ENCODE data around the gene LPXN. TPM values are rescaled to one million over a fixed set of nuclear protein-coding genes. Genes with fewer than 3 reads are reported as not detected.

Gene LPXN
- total RNA-seq, 3 donors from 2014 or later (not counting 1 experiment from before 2014, with no cell fraction given): 81.0 to 123 (median 92.5) TPM

GRCh38 chr11:58546841-58547240 is 28.8 kb downstream of the LPXN start:
- no peaks in the 10 kb centered on the region for H3K9me3 ChIP-seq (ENCODE audit: control insufficient read depth, insufficient read depth, low read length)
- H3K36me3 ChIP-seq (ENCODE audit: control insufficient read depth, insufficient read depth, low read length): peaks cover 93% of the 10 kb centered on the region
- Mint-ChIP-seq H3K27ac (peak overlapping the region; percentile 12 to 62), H3K4me3 (no peak overlapping the region), H3K27me3 (ENCODE audit: low read depth in 2 of 2) (no peaks in the 10 kb centered on the region), H3K9me3 (no peaks in the 10 kb centered on the region), H3K36me3 (peaks cover 62% of the 10 kb centered on the region), H3K4me1 (peaks cover 7 to 9% of the 10 kb centered on the region in 2 donors)
- WGBS (ENCODE audit: insufficient coverage): 95% methylated on average over 1 of the region's 1 CpG
- no peak overlapping the region for H3K27ac ChIP-seq (ENCODE audit: low read length)
- no peaks in the 10 kb centered on the region for H3K27me3 ChIP-seq (ENCODE audit: control insufficient read depth, insufficient read depth, low read length)
- no peak for ATAC-seq
- DNase-seq: no peak
- intact Hi-C loops (cut with micrococcal nuclease): no loop called here
- no peak overlapping the region for H3K4me3 ChIP-seq (ENCODE audit: low read length)
- TF ChIP-seq CTCF (IDR thresholded peaks at IDR 0.05): no peak
- H3K4me1 ChIP-seq (ENCODE audit: control insufficient read depth, insufficient read depth, low read length): no peaks in the 10 kb centered on the region

GRCh38 chr11:58531865-58532341 is 43.8 kb downstream of the LPXN start:
- no peak for TF ChIP-seq CTCF (IDR thresholded peaks at IDR 0.05)
- Histone ChIP-seq H3K27me3 (ENCODE audit: control insufficient read depth, insufficient read depth, low read length) (no peaks in the 10 kb centered on the region), H3K9me3 (ENCODE audit: control insufficient read depth, insufficient read depth, low read length) (no peaks in the 10 kb centered on the region), H3K4me1 (ENCODE audit: control insufficient read depth, insufficient read depth, low read length) (peaks cover 9% of the 10 kb centered on the region), H3K27ac (ENCODE audit: low read length) (no peak overlapping the region), H3K4me3 (ENCODE audit: low read length) (no peak overlapping the region), H3K36me3 (ENCODE audit: control insufficient read depth, insufficient read depth, low read length) (peaks cover 46% of the 10 kb centered on the region)
- Mint-ChIP-seq H3K9me3 (no peaks in the 10 kb centered on the region), H3K4me1 (peaks cover 20 to 34% of the 10 kb centered on the region in 2 donors), H3K4me3 (no peak overlapping the region), H3K36me3 (peaks cover 20% of the 10 kb centered on the region), H3K27me3 (ENCODE audit: low read depth in 2 of 2) (no peaks in the 10 kb centered on the region), H3K27ac (no peak overlapping the region)
- WGBS (ENCODE audit: insufficient coverage): 93% methylated on average over 25 of the region's 25 CpGs
- no peak for DNase-seq
- intact Hi-C loops (cut with micrococcal nuclease): no loop called here
- no peak for ATAC-seq

GRCh38 chr11:58530236-58530635 is 45.4 kb downstream of the LPXN start:
- Histone ChIP-seq H3K36me3 (ENCODE audit: control insufficient read depth, insufficient read depth, low read length) (peaks cover 48% of the 10 kb centered on the region), H3K27ac (ENCODE audit: low read length) (no peak overlapping the region), H3K4me1 (ENCODE audit: control insufficient read depth, insufficient read depth, low read length) (peaks cover 14% of the 10 kb centered on the region), H3K4me3 (ENCODE audit: low read length) (no peak overlapping the region), H3K27me3 (ENCODE audit: control insufficient read depth, insufficient read depth, low read length) (no peaks in the 10 kb centered on the region), H3K9me3 (ENCODE audit: control insufficient read depth, insufficient read depth, low read length) (no peaks in the 10 kb centered on the region)
- Mint-ChIP-seq H3K36me3 (peaks cover 25% of the 10 kb centered on the region), H3K4me3 (no peak overlapping the region), H3K9me3 (no peaks in the 10 kb centered on the region), H3K27me3 (ENCODE audit: low read depth in 2 of 2) (no peaks in the 10 kb centered on the region), H3K27ac (no peak overlapping the region), H3K4me1 (peaks cover 21 to 31% of the 10 kb centered on the region in 2 donors)
- TF ChIP-seq CTCF (IDR thresholded peaks at IDR 0.05): no peak
- peak in 1 of 2 donors; percentile 72 for DNase-seq
- WGBS (ENCODE audit: insufficient coverage): 82% methylated on average over 3 of the region's 3 CpGs
- no peak for ATAC-seq
- intact Hi-C loops (cut with micrococcal nuclease): no loop called here

GRCh38 chr11:58527429-58527828 is 48.2 kb downstream of the LPXN start:
- peaks cover 44% of the 10 kb centered on the region for H3K36me3 ChIP-seq (ENCODE audit: control insufficient read depth, insufficient read depth, low read length)
- Mint-ChIP-seq H3K4me1 (peaks cover 22 to 29% of the 10 kb centered on the region in 2 donors), H3K27ac (peak overlapping the region; percentile 85 to 92), H3K9me3 (no peaks in the 10 kb centered on the region), H3K27me3 (ENCODE audit: low read depth in 2 of 2) (no peaks in the 10 kb centered on the region), H3K36me3 (peaks cover 25% of the 10 kb centered on the region), H3K4me3 (no peak overlapping the region)
- H3K9me3 ChIP-seq (ENCODE audit: control insufficient read depth, insufficient read depth, low read length): no peaks in the 10 kb centered on the region
- peaks cover 23% of the 10 kb centered on the region for H3K4me1 ChIP-seq (ENCODE audit: control insufficient read depth, insufficient read depth, low read length)
- no peak overlapping the region for H3K27ac ChIP-seq (ENCODE audit: low read length)
- no peak for DNase-seq
- intact Hi-C loops (cut with micrococcal nuclease): no loop called here
- H3K27me3 ChIP-seq (ENCODE audit: control insufficient read depth, insufficient read depth, low read length): no peaks in the 10 kb centered on the region
- H3K4me3 ChIP-seq (ENCODE audit: low read length): no peak overlapping the region
- WGBS (ENCODE audit: insufficient coverage): 97% methylated on average over 6 of the region's 6 CpGs
- no peak for TF ChIP-seq CTCF (IDR thresholded peaks at IDR 0.05)
- ATAC-seq: no peak

All from natural killer cell (primary cell).